Panc1 (cell line): Measurements from ENCODE around the gene HNRNPH2. TPM values are rescaled to one million over a fixed set of nuclear protein-coding genes. Genes with fewer than 3 reads are reported as not detected.

Experiments used
- ATAC-seq: fragments of 200-7000 bp; cut with Tn5 transposase; 2 replicates; pipeline ENCODE4 v1.9.1; 2020; ENCODE audit warnings: mild to moderate bottlenecking, moderate library complexity
- BruUV-seq: library from RNA; stranded (reverse); fragments of 400-500 nt; replicated peaks from 2 replicates; lab custom pipeline; 2021; lab: Mats Ljungman, UMichigan
- CTCF ChIA-PET: fragments of 300-600 bp; sonication (Branson Sonifier 250); formaldehyde crosslinking; loops from one replicate; lab custom pipeline; 2022; ENCODE audit warnings: antibody characterized with exemption; lab: Charles Lee
- POLR2A ChIA-PET: fragments of 300-600 bp; sonication (Branson Sonifier 250); formaldehyde crosslinking; loops from one replicate; lab custom pipeline; 2022; ENCODE audit warnings: antibody characterized with exemption; lab: Charles Lee
- DNase-seq: peaks from one replicate; pipeline ENCODE4 v3.0.0-alpha.2; 2010; ENCODE audit warnings: low read depth, low spot score
- H3K27ac ChIP-seq: 2 replicates; pipeline ENCODE4 v1.5.1; 2011; ENCODE audit warnings: mild to moderate bottlenecking, low read length, inconsistent platforms
- H3K27me3 ChIP-seq: fragments of 200-500 bp; sonication (Bioruptor generic); 2 replicates; pipeline ENCODE4 v1.6.0; 2014; ENCODE audit warnings: low read length, inconsistent platforms; ENCODE audit not compliant: control insufficient read depth, insufficient read depth
- H3K36me3 ChIP-seq: fragments of 200-500 bp; sonication (Bioruptor generic); 2 replicates; pipeline ENCODE4 v1.5.1; 2014; ENCODE audit warnings: inconsistent platforms, mild to moderate bottlenecking, low read length, moderate library complexity; ENCODE audit not compliant: control insufficient read depth, insufficient read depth
- H3K4me1 ChIP-seq: 2 replicates; pipeline ENCODE4 v1.5.1; 2011; ENCODE audit warnings: inconsistent platforms, mild to moderate bottlenecking, low read length, moderate library complexity; ENCODE audit not compliant: control insufficient read depth, insufficient read depth
- H3K4me3 ChIP-seq, 2 experiments: 2 replicates each; pipeline ENCODE4 v1.5.1; 2011 to 2012; ENCODE audit warnings: low read depth in 2 of 2, low read length in 2 of 2, mild to moderate bottlenecking in 2 of 2, inconsistent platforms in 1 of 2, moderate library complexity in 1 of 2
- H3K9me3 ChIP-seq: fragments of 200-500 bp; sonication (Bioruptor generic); 2 replicates; pipeline ENCODE4 v1.5.1; 2014; ENCODE audit warnings: low read depth, mild to moderate bottlenecking, inconsistent platforms, low read length, moderate library complexity; ENCODE audit not compliant: control insufficient read depth, insufficient read depth
- CTCF ChIP-seq: fragments of 450-650 bp; IDR thresholded peaks from 2 replicates; pipeline ENCODE4 v1.5.1; 2017; ENCODE audit warnings: mild to moderate bottlenecking
- POLR2AphosphoS5 ChIP-seq: IDR thresholded peaks from 2 replicates; pipeline ENCODE4 v1.6.1; 2012; ENCODE audit warnings: mild to moderate bottlenecking, low read depth, low read length, moderate library complexity
- REST ChIP-seq, 2 experiments: IDR thresholded peaks; 2 replicates each; pipeline ENCODE4 v1.6.1; 2011 to 2012; ENCODE audit warnings: low read depth in 2 of 2, control low read depth in 1 of 2, low read length in 1 of 2, mild to moderate bottlenecking in 1 of 2, moderate library complexity in 1 of 2; ENCODE audit not compliant: insufficient read depth in 1 of 2
- SIN3A ChIP-seq: IDR thresholded peaks from 2 replicates; pipeline ENCODE4 v1.6.1; 2012; ENCODE audit warnings: low read depth, mild to moderate bottlenecking, low read length, moderate library complexity, borderline replicate concordance; ENCODE audit not compliant: insufficient read depth
- TCF7L2 ChIP-seq: IDR thresholded peaks from 2 replicates; pipeline ENCODE4 v1.6.1; 2011; ENCODE audit warnings: mild to moderate bottlenecking, low read depth, low read length, inconsistent platforms
- in situ Hi-C: cut with HindIII; loops from 2 replicates; pipeline ENCODE4 v1.10.0; 2016; ENCODE audit warnings: low sequenced_read_pairs, low pct_unique_long_range_greater_than_20kb
- intact Hi-C: fragments of 100-400 bp; cut with micrococcal nuclease; formaldehyde crosslinking; loops from one replicate; pipeline ENCODE4 v1.10.0; 2022; ENCODE audit not compliant: unreplicated experiment
- total RNA-seq: library from RNA; stranded (reverse); gene quantifications from one replicate; pipeline ENCODE4 v1.2.1, GENCODE V29; 2021; ENCODE audit not compliant: unreplicated experiment

Gene HNRNPH2
- total RNA-seq, 1 experiment from 2014 or later, result 91.5 TPM

GRCh38 chrX:101399825-101400224 is 8.2 kb upstream of the HNRNPH2 start:
- intact Hi-C loops, result no loop called here
- no TSS peak for BruUV-seq
- CTCF ChIA-PET, result no interaction called here
- no peaks in the 10 kb centered on the region; the same call in 1 of the 2 replicates for H3K4me1 ChIP-seq
- no peak for TF ChIP-seq TCF7L2
- no peak for TF ChIP-seq CTCF
- no peak for TF ChIP-seq POLR2AphosphoS5
- in situ Hi-C loops, result no loop called here
- no peak for ATAC-seq
- no peak overlapping the region for H3K4me3 ChIP-seq
- no peak for DNase-seq
- H3K9me3 ChIP-seq, result no peaks in the 10 kb centered on the region
- peaks cover 10% of the 10 kb centered on the region; the same call in 1 of the 2 replicates for H3K36me3 ChIP-seq
- POLR2A ChIA-PET, result no interaction called here
- H3K27ac ChIP-seq, result no peak overlapping the region
- H3K27me3 ChIP-seq, result no peaks in the 10 kb centered on the region

- Histone ChIP-seq H3K36me3 (peaks cover 2% of the 10 kb centered on the region), H3K9me3 (no peaks in the 10 kb centered on the region), H3K27ac (peak overlapping the region; percentile 87), H3K27me3 (no peaks in the 10 kb centered on the region), H3K4me1 (peaks cover 12% of the 10 kb centered on the region), H3K4me3 (peak overlapping the region; percentile 99)
- in situ Hi-C loops, result no loop called here
- DNase-seq (no peak), ATAC-seq (peak; percentile 36)
- POLR2A ChIA-PET, result interaction anchor here (0.7 kb wide), 1 partner anchor 59 kb away, joined by 4 read pairs; no protein-coding TSS in a partner anchor
- BruUV-seq, result no TSS peak
- TF ChIP-seq REST (IDR thresholded peaks at IDR 0.05; ENCODE audit: insufficient read depth in 1 of 2, low read depth in 2 of 2, low read length in 1 of 2) (no peak), CTCF (no peak), SIN3A (no peak), TCF7L2 (no peak), POLR2AphosphoS5 (no peak)
- intact Hi-C loops, result no loop called here
- CTCF ChIA-PET, result no interaction called here
Measured at GRCh38 chrX:101407167-101407747, 765 bp upstream of the HNRNPH2 start.
